Measurements from ENCODE around the gene C22orf42. TPM values are rescaled to one million over a fixed set of nuclear protein-coding genes. Genes with fewer than 3 reads are reported as not detected.
"Not testable (repeated sequence)": the region's sequence is repeated elsewhere in the genome, so short reads cannot be mapped to it uniquely, and the experiment has no call there.

Gene C22orf42
- total RNA-seq, 1 donor from 2014 or later: not detected

DNA sequence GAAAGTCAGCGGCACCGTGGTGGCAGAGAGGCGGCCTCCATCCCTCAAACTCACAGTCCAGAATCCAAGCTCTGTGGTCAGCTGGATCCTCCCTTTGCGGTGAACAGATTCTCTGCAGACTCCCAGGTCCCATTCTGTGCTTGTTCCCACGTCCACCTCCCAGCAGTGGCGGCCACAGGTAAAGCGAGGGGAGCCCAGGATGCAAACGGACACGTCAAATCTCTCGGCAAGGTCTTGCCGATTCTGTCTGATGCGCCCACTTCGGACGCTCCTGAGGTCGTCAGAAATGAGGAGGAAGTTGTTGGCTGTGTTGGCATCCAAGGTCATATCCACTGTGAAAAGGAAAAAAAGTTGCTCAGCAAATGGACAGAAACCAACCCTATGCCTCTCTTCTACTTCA is 31.9 kb upstream of the C22orf42 start:
- H3K4me1 ChIP-seq (ENCODE audit: insufficient read depth, low read length); H3K9me3 ChIP-seq (ENCODE audit: insufficient read depth, low read depth, low read length); H3K36me3 ChIP-seq (ENCODE audit: insufficient read depth, low read length); H3K4me3 ChIP-seq (ENCODE audit: insufficient read depth, low read depth, low read length); H3K27ac Mint-ChIP-seq (ENCODE audit: unreplicated experiment); H3K9ac ChIP-seq (ENCODE audit: low read length); H3K27me3 ChIP-seq (ENCODE audit: insufficient read depth, low read length); H3K4me1 Mint-ChIP-seq (ENCODE audit: low read depth, unreplicated experiment); H3K79me2 ChIP-seq (ENCODE audit: insufficient read depth, low read length); FAIRE-seq; H3K4me2 ChIP-seq (ENCODE audit: low read length); H3K36me3 Mint-ChIP-seq (ENCODE audit: low read depth, unreplicated experiment); DNase-seq (ENCODE audit: low read depth); H3K4me3 Mint-ChIP-seq (ENCODE audit: unreplicated experiment); H4K20me1 ChIP-seq (ENCODE audit: insufficient read depth, low read length); H2AFZ ChIP-seq (ENCODE audit: low read depth, low read length); H3K9me3 Mint-ChIP-seq (ENCODE audit: unreplicated experiment); H3K27ac ChIP-seq (ENCODE audit: low read depth, low read length): not testable (repeated sequence)
- peaks cover 35% of the 10 kb centered on the region for H3K27me3 Mint-ChIP-seq (ENCODE audit: low read depth, unreplicated experiment)

DNA sequence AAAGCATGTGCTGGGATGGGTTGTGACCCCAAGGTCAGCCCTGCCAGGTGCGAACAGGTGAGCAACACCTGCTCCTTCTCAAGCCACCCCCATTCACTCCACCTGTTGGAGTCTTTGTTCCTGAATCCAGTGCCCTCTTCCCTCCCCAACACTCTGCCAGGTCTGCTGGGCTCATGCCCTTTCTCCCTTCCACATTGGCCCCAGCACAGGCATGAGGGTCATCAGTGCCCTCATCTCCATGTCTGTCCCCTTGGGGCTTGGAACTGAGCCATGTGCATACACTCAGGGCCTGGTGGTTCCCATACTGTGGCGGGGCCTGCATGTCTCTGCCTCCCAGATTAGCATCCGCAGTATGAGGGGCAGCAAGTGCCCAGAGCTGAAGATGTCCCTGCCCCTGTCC is 26.7 kb upstream of the C22orf42 start:
- Histone ChIP-seq H3K79me2 (ENCODE audit: insufficient read depth, low read length) (no peaks in the 10 kb centered on the region), H3K27me3 (ENCODE audit: insufficient read depth, low read length) (peaks cover 3% of the 10 kb centered on the region)
- H3K4me1 Mint-ChIP-seq (ENCODE audit: low read depth, unreplicated experiment): no peaks in the 10 kb centered on the region

DNA sequence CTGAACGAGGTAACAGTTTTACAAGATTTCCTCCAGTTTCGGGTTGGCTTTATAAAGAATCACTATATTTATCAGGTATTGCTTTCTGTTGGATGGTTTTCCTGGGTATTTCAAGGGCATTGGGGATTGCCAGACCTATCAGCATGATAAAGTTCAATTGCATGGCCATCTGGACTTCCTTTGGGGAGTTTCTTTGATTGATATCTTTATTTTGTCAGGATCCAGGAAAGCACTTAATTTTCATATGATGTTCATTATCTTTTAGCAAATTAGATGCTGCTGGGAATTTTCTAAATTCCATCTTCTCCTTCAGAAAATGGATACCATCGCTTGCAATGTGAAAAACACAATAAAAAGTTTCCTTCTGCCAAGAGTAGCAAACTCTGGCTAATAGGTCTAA is 24.5 kb upstream of the C22orf42 start:
- DNase-seq (ENCODE audit: low read depth) (no peak), FAIRE-seq (no peak)
- Histone ChIP-seq H3K79me2 (ENCODE audit: insufficient read depth, low read length) (no peaks in the 10 kb centered on the region), H3K27ac (ENCODE audit: low read depth, low read length) (no peak overlapping the region), H3K27me3 (ENCODE audit: insufficient read depth, low read length) (peaks cover 3% of the 10 kb centered on the region), H4K20me1 (ENCODE audit: insufficient read depth, low read length) (no peaks in the 10 kb centered on the region), H3K4me1 (ENCODE audit: insufficient read depth, low read length) (no peaks in the 10 kb centered on the region), H3K9me3 (ENCODE audit: insufficient read depth, low read depth, low read length) (no peaks in the 10 kb centered on the region), H3K9ac (ENCODE audit: low read length) (no peak overlapping the region), H3K4me3 (ENCODE audit: insufficient read depth, low read depth, low read length) (no peak overlapping the region), H2AFZ (ENCODE audit: low read depth, low read length) (no peak overlapping the region), H3K4me2 (ENCODE audit: low read length) (no peak overlapping the region), H3K36me3 (ENCODE audit: insufficient read depth, low read length) (no peaks in the 10 kb centered on the region)
- H3K27ac Mint-ChIP-seq (ENCODE audit: unreplicated experiment): no peak overlapping the region
- TF ChIP-seq, protein P1, sequence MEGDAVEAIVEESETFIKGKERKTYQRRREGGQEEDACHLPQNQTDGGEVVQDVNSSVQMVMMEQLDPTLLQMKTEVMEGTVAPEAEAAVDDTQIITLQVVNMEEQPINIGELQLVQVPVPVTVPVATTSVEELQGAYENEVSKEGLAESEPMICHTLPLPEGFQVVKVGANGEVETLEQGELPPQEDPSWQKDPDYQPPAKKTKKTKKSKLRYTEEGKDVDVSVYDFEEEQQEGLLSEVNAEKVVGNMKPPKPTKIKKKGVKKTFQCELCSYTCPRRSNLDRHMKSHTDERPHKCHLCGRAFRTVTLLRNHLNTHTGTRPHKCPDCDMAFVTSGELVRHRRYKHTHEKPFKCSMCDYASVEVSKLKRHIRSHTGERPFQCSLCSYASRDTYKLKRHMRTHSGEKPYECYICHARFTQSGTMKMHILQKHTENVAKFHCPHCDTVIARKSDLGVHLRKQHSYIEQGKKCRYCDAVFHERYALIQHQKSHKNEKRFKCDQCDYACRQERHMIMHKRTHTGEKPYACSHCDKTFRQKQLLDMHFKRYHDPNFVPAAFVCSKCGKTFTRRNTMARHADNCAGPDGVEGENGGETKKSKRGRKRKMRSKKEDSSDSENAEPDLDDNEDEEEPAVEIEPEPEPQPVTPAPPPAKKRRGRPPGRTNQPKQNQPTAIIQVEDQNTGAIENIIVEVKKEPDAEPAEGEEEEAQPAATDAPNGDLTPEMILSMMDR (IDR thresholded peaks at IDR 0.05; ENCODE audit: insufficient read depth, low read depth, low read length): no peak
- no peak for TF ChIP-seq EZH2 (IDR thresholded peaks at IDR 0.05; ENCODE audit: insufficient read depth, low read length)
- no peaks in the 10 kb centered on the region for H3K4me1 Mint-ChIP-seq (ENCODE audit: low read depth, unreplicated experiment)
- no peaks in the 10 kb centered on the region for H3K36me3 Mint-ChIP-seq (ENCODE audit: low read depth, unreplicated experiment)
- H3K9me3 Mint-ChIP-seq (ENCODE audit: unreplicated experiment): no peaks in the 10 kb centered on the region
- H3K4me3 Mint-ChIP-seq (ENCODE audit: unreplicated experiment): no peak overlapping the region
- peaks cover 33% of the 10 kb centered on the region for H3K27me3 Mint-ChIP-seq (ENCODE audit: low read depth, unreplicated experiment)

More for the DNA sequence above, 26.7 kb upstream of the C22orf42 start:
- Histone ChIP-seq H3K4me2 (ENCODE audit: low read length) (no peak overlapping the region), H4K20me1 (ENCODE audit: insufficient read depth, low read length) (no peaks in the 10 kb centered on the region), H2AFZ (ENCODE audit: low read depth, low read length) (no peak overlapping the region), H3K27ac (ENCODE audit: low read depth, low read length) (no peak overlapping the region), H3K4me3 (ENCODE audit: insufficient read depth, low read depth, low read length) (no peak overlapping the region), H3K9ac (ENCODE audit: low read length) (no peak overlapping the region), H3K4me1 (ENCODE audit: insufficient read depth, low read length) (no peaks in the 10 kb centered on the region), H3K9me3 (ENCODE audit: insufficient read depth, low read depth, low read length) (no peaks in the 10 kb centered on the region), H3K36me3 (ENCODE audit: insufficient read depth, low read length) (no peaks in the 10 kb centered on the region)
- Mint-ChIP-seq H3K27me3 (ENCODE audit: low read depth, unreplicated experiment) (peaks cover 30% of the 10 kb centered on the region), H3K36me3 (ENCODE audit: low read depth, unreplicated experiment) (no peaks in the 10 kb centered on the region), H3K9me3 (ENCODE audit: unreplicated experiment) (no peaks in the 10 kb centered on the region), H3K4me3 (ENCODE audit: unreplicated experiment) (no peak overlapping the region), H3K27ac (ENCODE audit: unreplicated experiment) (no peak overlapping the region)
- TF ChIP-seq, protein P1 (IDR thresholded peaks at IDR 0.05; ENCODE audit: insufficient read depth, low read depth, low read length): no peak
- TF ChIP-seq EZH2 (IDR thresholded peaks at IDR 0.05; ENCODE audit: insufficient read depth, low read length): no peak
- FAIRE-seq: no peak
- no peak for DNase-seq (ENCODE audit: low read depth)

Measured in astrocyte (in vitro differentiated cells and primary cell).